HG03469 (cell line): Measurements from ENCODE around the gene CD82.
A peak's percentile ranks its signal among the peaks of the same experiment; 100 is the strongest.

Experiments used
- ATAC-seq: cut with Tn5 transposase; IDR thresholded peaks from one replicate; pipeline ENCODE4 v1.9.1; 2021; ENCODE audit warnings: mild to moderate bottlenecking, moderate library complexity, moderate number of reproducible peaks; ENCODE audit not compliant: unreplicated experiment

Gene CD82

GRCh38 chr11:44614281-44614775 lies 48.9 kb downstream of the CD82 start:
- ATAC-seq: no peak

- ATAC-seq: no peak
Observed at GRCh38 chr11:44615041-44615755, 49.7 kb downstream of the CD82 start.

GRCh38 chr11:44615913-44616791 lies 50.7 kb downstream of the CD82 start:
- ATAC-seq: no peak

GRCh38 chr11:44617671-44618461 lies 52.4 kb downstream of the CD82 start:
- no peak for ATAC-seq

GRCh38 chr11:44618561-44619425 lies 53.3 kb downstream of the CD82 start:
- ATAC-seq: no peak

GRCh38 chr11:44620328-44620725 lies 54.9 kb downstream of the CD82 start:
- ATAC-seq: no peak

GRCh38 chr11:44621140-44621681 lies 55.7 kb downstream of the CD82 start:
- no peak for ATAC-seq

- no peak for ATAC-seq
Observed at GRCh38 chr11:44621784-44622183, 56.3 kb downstream of the CD82 start.

GRCh38 chr11:44622190-44622650 lies 56.8 kb downstream of the CD82 start:
- no peak for ATAC-seq

GRCh38 chr11:44622721-44623258 lies 57.3 kb downstream of the CD82 start:
- no peak for ATAC-seq

- no peak for ATAC-seq
Observed at GRCh38 chr11:44623341-44623730, 57.9 kb downstream of the CD82 start.

- no peak for ATAC-seq
Observed at GRCh38 chr11:44623731-44624491, 58.4 kb downstream of the CD82 start.

- ATAC-seq: no peak
Observed at GRCh38 chr11:44624761-44625221, 59.3 kb downstream of the CD82 start.

GRCh38 chr11:44625759-44626523 lies 60.5 kb downstream of the CD82 start:
- ATAC-seq: no peak

- no peak for ATAC-seq
Observed at GRCh38 chr11:44626645-44627044, 61.2 kb downstream of the CD82 start.

GRCh38 chr11:44627165-44627789 lies 61.8 kb downstream of the CD82 start:
- ATAC-seq: no peak

- ATAC-seq: peak; percentile 65
Observed at GRCh38 chr11:44627911-44628729, 62.7 kb downstream of the CD82 start.
